Ishikawa (cell line): ENCODE measurements around the gene ATXN1.

Experiments
- CREB1 ChIP-seq: IDR thresholded peaks from 2 replicates; pipeline ENCODE4 v1.6.1; 2012; ENCODE audit warnings: low read depth
- EP300 ChIP-seq: IDR thresholded peaks from 2 replicates; pipeline ENCODE4 v1.6.1; 2012; ENCODE audit warnings: borderline replicate concordance
- NFIC ChIP-seq: IDR thresholded peaks from 2 replicates; pipeline ENCODE4 v1.6.1; 2012
- RAD21 ChIP-seq: IDR thresholded peaks from 2 replicates; pipeline ENCODE4 v1.6.1; 2012; ENCODE audit warnings: low read depth
- TCF12 ChIP-seq: IDR thresholded peaks from 2 replicates; pipeline ENCODE4 v1.6.1; 2012; ENCODE audit warnings: low read depth
- YY1 ChIP-seq: IDR thresholded peaks from 2 replicates; pipeline ENCODE4 v1.6.1; 2012; ENCODE audit warnings: low read depth
- TF ChIP-seq, protein P1 (sequence below): IDR thresholded peaks from 2 replicates; pipeline ENCODE4 v1.6.1; 2012
- TF ChIP-seq, protein P2 (sequence below): IDR thresholded peaks from 2 replicates; pipeline ENCODE4 v1.6.1; 2012

DNA sequence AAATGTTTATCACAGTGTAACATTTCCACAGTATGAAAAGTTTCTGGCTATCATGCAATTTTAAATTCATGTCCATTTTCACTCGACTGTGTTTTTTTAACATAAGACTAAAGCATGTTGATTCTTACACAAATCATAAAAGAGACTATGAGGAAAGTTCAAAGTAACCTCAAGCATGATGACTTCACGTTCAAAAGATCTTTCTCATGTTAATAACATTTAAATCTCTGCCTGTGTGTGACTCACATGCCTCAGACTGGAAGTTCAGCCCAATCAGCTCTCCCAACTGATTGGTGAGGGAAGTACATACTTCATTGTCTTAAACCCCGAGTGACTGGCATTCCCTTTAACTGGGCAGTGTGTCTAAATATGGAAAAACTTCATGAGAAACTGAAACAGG lies 37.4 kb downstream of the ATXN1 start:
- no peak for TF ChIP-seq NFIC
- TF ChIP-seq, protein P1, sequence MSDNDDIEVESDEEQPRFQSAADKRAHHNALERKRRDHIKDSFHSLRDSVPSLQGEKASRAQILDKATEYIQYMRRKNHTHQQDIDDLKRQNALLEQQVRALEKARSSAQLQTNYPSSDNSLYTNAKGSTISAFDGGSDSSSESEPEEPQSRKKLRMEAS: no peak
- no peak for TF ChIP-seq CREB1
- TF ChIP-seq RAD21: no peak
- TF ChIP-seq, protein P2, sequence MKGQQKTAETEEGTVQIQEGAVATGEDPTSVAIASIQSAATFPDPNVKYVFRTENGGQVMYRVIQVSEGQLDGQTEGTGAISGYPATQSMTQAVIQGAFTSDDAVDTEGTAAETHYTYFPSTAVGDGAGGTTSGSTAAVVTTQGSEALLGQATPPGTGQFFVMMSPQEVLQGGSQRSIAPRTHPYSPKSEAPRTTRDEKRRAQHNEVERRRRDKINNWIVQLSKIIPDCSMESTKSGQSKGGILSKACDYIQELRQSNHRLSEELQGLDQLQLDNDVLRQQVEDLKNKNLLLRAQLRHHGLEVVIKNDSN: no peak
- no peak for TF ChIP-seq YY1
- TF ChIP-seq EP300: no peak
- TF ChIP-seq TCF12: no peak
